AG10803 (cell line): ENCODE measurements around the gene RPL41.
A peak's percentile ranks its signal among the peaks of the same experiment; 100 is the strongest.

ENCODE experiments used
- DNase-seq: peaks from one replicate; pipeline ENCODE4 v3.0.0; 2010; ENCODE audit warnings: low read depth
- H3K4me3 ChIP-seq: 2 replicates; pipeline ENCODE4 v1.5.1; 2011; ENCODE audit warnings: mild to moderate bottlenecking, low read length, control low read depth
- TF ChIP-seq, protein P1 (sequence below): conservative IDR thresholded peaks from 2 replicates; pipeline ENCODE4 v1.5.1; 2011; ENCODE audit warnings: mild to moderate bottlenecking, low read length, control low read depth, inconsistent platforms

RPL41 gene

DNA sequence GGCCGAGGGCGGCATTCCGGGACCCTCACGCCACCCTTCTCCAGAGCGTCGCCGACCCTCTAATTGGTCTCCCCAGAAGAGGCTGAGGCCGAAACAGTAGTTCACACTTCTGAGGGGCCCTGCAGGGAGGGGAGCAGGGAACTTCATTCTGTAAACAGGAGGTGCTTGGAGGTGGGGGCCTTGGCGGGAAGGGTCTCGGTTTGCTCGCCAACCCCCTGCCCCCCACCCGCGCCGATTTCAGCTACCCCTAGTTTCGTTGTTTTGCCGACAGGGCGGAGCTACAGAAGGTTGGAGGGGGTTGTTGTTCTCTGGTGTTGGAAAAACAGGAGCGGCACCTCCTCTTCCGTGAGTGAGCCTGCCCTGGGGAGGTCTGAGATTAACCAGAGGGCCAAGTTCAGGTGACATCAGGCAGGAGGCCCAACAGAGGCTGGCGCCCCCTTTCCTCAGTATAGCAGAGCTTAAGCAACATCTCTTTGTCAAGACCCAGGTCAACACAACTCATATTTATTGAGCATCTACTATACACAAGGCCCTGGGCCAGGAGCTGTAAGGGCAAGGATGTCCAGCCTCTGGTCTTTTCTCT lies 35.8 kb upstream of the RPL41 start:
- TF ChIP-seq, protein P1, sequence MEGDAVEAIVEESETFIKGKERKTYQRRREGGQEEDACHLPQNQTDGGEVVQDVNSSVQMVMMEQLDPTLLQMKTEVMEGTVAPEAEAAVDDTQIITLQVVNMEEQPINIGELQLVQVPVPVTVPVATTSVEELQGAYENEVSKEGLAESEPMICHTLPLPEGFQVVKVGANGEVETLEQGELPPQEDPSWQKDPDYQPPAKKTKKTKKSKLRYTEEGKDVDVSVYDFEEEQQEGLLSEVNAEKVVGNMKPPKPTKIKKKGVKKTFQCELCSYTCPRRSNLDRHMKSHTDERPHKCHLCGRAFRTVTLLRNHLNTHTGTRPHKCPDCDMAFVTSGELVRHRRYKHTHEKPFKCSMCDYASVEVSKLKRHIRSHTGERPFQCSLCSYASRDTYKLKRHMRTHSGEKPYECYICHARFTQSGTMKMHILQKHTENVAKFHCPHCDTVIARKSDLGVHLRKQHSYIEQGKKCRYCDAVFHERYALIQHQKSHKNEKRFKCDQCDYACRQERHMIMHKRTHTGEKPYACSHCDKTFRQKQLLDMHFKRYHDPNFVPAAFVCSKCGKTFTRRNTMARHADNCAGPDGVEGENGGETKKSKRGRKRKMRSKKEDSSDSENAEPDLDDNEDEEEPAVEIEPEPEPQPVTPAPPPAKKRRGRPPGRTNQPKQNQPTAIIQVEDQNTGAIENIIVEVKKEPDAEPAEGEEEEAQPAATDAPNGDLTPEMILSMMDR: no peak
- peak overlapping the region; percentile 60 for H3K4me3 ChIP-seq
- no peak for DNase-seq

DNA sequence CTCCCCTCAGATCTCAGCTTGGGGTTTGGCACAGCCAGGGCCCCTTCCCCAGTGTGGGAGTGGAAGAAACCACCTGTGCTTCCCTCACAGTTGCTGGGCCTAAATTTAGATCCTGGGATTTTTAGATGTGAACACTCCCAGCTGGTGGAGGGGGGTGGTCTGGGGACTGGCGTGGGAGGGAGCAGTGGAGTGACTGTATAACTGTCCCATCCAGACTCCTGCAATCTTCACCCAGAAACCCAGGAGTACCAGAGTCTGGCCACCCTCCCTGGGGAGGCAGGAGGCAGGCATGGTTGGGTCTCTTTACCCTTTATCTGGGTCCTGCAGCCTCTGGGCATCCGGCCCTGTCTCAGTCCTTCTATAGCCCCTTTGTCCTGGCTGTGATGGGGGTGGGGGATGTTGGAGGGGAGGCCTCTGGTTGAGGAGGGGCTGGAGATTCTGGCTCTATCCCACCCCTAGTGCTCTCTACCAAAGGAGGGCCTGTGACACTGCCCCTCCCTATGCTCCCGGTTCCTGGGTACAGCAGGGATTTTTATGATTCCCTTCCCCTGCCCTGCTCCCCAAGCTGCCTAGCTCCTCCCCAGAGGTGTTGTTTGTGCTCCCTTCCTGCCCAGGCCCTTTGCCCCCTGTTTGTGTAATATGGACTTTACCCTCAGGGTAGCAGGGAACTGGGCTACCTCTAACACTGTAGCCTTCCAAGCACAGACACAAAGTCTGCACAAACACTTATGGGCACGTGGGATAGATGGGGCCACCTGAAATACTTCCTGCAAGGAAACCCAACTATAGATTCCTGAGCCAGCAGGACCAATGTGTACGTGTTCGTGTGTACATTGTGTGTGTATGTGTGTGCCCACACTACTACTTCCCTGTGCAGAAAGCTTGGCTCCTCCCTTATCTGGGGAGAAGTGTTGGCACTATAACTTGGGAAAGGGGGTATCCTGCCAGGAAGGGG lies 34.8 kb upstream of the RPL41 start:
- no peak overlapping the region for H3K4me3 ChIP-seq
- TF ChIP-seq, protein P1: no peak
- DNase-seq: no peak

DNA sequence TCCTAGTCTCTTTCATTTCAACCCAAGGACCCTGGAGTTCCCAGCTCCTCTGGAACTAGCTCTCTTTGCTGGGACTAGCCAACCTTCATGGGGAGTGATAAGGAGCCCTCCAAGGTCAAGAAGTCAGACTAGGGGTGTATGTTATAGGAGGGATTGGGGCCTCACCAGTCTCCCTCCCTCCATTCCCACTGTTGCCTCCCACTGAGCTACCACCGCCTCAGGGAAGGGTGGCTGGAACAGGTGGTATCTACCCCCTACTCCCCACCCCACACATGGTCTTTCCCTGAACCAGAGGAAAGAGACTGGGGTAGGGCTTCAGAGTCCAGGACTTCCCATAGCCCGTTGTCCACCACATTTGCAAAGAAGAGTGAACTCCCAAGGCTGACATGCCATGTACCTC lies 34.1 kb upstream of the RPL41 start:
- no peak for DNase-seq
- TF ChIP-seq, protein P1: no peak
- no peak overlapping the region for H3K4me3 ChIP-seq

DNA sequence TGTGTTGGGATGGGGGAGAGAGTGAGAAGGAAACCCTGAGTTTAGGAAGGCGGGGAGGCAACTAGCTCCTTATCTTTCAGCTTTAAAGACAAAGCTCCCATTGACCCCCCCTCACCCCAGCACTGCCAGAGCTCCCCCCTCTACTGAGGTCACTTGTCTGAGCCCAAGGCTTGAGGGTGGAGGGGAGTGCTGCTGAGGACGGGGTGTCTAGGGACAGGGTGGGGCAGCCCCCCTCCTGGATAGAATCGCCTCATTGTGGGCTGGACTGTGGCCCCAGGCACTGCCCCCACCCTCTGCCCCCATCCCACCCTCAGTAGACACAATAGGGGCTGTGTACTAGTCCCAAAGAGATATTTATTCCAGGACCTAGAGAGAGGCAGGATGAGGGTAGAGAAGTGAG lies 33.5 kb upstream of the RPL41 start:
- TF ChIP-seq, protein P1: no peak
- no peak for DNase-seq
- H3K4me3 ChIP-seq: no peak overlapping the region

DNA sequence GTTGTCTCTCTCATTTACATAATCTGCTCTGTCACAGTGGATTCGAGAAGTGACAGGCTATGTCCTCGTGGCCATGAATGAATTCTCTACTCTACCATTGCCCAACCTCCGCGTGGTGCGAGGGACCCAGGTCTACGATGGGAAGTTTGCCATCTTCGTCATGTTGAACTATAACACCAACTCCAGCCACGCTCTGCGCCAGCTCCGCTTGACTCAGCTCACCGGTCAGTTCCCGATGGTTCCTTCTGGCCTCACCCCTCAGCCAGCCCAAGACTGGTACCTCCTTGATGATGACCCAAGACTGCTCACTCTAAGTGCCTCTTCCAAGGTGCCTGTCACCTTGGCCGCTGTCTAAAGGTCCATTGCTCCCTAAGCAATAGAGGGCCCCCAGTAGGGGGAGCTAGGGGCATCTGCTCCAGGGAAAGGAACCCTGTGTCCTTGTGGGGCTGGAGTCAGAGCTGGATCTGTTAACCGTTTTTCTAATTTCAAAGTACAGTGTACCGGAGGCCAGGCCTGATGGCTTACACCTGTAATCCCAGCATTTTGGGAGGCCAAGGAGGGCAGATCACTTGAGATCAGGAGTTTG lies 31.4 kb upstream of the RPL41 start:
- DNase-seq: no peak
- TF ChIP-seq, protein P1: peak; percentile 29
- H3K4me3 ChIP-seq: no peak overlapping the region

DNA sequence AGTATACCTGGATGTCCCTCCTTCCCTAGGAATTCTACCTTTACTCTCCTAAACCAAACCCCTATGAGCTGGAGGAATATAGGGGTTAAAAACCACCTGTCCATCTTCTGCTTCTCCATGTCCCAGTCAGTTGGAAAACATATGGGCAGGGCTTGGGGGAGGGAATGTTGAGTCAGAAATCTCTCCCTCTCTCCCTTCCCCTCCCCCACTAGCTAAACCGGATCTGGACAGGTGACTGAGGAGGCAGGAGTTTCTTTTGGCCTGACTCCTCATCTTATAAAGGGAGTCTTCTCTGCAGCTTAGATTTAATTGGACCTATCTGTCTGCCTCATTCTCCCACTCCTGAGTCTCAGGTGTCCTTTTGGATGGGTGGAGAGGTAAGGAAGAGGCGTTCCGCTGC lies 30.3 kb upstream of the RPL41 start:
- H3K4me3 ChIP-seq: no peak overlapping the region
- no peak for DNase-seq
- TF ChIP-seq, protein P1: no peak

DNA sequence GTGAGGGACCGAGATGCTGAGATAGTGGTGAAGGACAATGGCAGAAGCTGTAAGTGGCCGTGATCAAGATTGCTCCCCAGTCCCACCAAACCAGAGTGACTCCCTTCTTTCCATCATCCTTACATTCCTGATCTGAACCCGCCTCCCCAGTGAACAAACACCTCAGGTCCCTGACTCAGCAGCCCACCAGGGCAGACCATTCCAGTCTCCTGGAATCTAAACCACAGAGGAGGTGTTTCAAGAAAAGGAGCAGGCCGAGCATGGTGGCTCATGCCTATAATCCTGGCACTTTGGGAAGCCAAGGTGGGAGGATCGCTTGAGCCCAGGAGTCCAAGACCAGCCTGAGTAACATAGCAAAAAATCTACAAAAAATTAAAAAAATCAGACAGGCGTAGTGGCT lies 29.8 kb upstream of the RPL41 start:
- TF ChIP-seq, protein P1: no peak
- H3K4me3 ChIP-seq: no peak overlapping the region
- no peak for DNase-seq
